HepG2 (cell line): Measurements from ENCODE around the gene GHRHR. TPM values are rescaled to one million over a fixed set of nuclear protein-coding genes. Genes with fewer than 3 reads are reported as not detected.

Source experiments
- ATAC-seq: fragments of 200-7000 bp; cut with Tn5 transposase; 3 replicates; pipeline ENCODE4 v1.9.1; 2020; ENCODE audit warnings: mild to moderate bottlenecking, moderate library complexity
- BruUV-seq: library from RNA; stranded (reverse); fragments of 400-500 nt; replicated peaks from 2 replicates; lab custom pipeline; 2021; lab: Mats Ljungman, UMichigan
- CTCF ChIA-PET: fragments of 300-600 bp; formaldehyde crosslinking; extraction: SDS; loops from one replicate; lab custom pipeline; 2021; ENCODE audit warnings: low total read pairs, inconsistent platforms, low intra/inter-chr PET ratio; lab: Yijun Ruan, JAX
- POLR2A ChIA-PET: fragments of 350-600 bp; sonication (Branson Sonifier 250); formaldehyde crosslinking; loops from one replicate; lab custom pipeline; 2020; ENCODE audit warnings: antibody characterized with exemption, inconsistent platforms; lab: Yijun Ruan, JAX
- DNase-seq: peaks from one replicate; pipeline ENCODE4 v3.0.0-alpha.2; 2015; ENCODE audit warnings: low spot score
- FAIRE-seq: peaks from 3 replicates; lab custom pipeline; 2011; peaks lifted over from hg19 to GRCh38; lab: Jason Lieb, UNC
- H2AFZ ChIP-seq: one replicate; pipeline ENCODE4 v1.6.1; 2011; ENCODE audit warnings: low read length, inconsistent platforms
- H3K27ac ChIP-seq: fragments of 300-600 bp; 3 replicates; pipeline ENCODE4 v1.8.0; 2011; ENCODE audit warnings: mixed run types, mild to moderate bottlenecking, mixed read lengths, low read length, inconsistent platforms; ENCODE audit not compliant: insufficient read depth; ENCODE audit errors: extremely low read length
- H3K27me3 ChIP-seq, 2 experiments: fragments of 200-600 bp in 1 of 2; 2 replicates in 1 of 2; 3 replicates in 1 of 2; pipeline versions ENCODE4 v1.6.0 to v1.8.0; 2011; ENCODE audit warnings: low read length in 2 of 2, mild to moderate bottlenecking in 2 of 2, moderate library complexity in 2 of 2, inconsistent platforms in 1 of 2; ENCODE audit not compliant: insufficient read depth in 2 of 2, control insufficient read depth in 1 of 2
- H3K36me3 ChIP-seq, 2 experiments: fragments of 200-600 bp in 1 of 2; replicated peaks in 1 of 2; 2 replicates in 1 of 2; 3 replicates in 1 of 2; pipeline versions ENCODE4 v1.5.1 to v1.8.0; 2011; ENCODE audit warnings: low read length in 2 of 2, inconsistent platforms in 1 of 2; ENCODE audit not compliant: insufficient read depth in 2 of 2, control insufficient read depth in 1 of 2
- H3K4me1 ChIP-seq: 2 replicates; pipeline ENCODE4 v1.5.1; 2012; ENCODE audit warnings: low read length, inconsistent platforms; ENCODE audit not compliant: insufficient read depth
- H3K4me2 ChIP-seq: 2 replicates; pipeline ENCODE4 v1.6.0; 2011; ENCODE audit warnings: low read depth, low read length, inconsistent platforms
- H3K4me3 ChIP-seq, 3 experiments: fragments of 200-600 bp in 1 of 3; sonication (generic), shearing (Covaris generic) in 1 of 3; replicated peaks in 1 of 3; 2 replicates each; pipeline ENCODE4 v1.5.1; 2011 to 2016; ENCODE audit warnings: low read length in 3 of 3, inconsistent platforms in 2 of 3, low read depth in 2 of 3, mild to moderate bottlenecking in 2 of 3, control low read depth in 1 of 3, mixed read lengths in 1 of 3; ENCODE audit not compliant: insufficient read depth in 1 of 3
- H3K79me2 ChIP-seq: one replicate; pipeline ENCODE4 v1.6.1; 2011; ENCODE audit warnings: low read length, inconsistent platforms; ENCODE audit not compliant: insufficient read depth
- H3K9ac ChIP-seq: 2 replicates; pipeline ENCODE4 v1.6.0; 2011; ENCODE audit warnings: mild to moderate bottlenecking, low read depth, low read length, inconsistent platforms; ENCODE audit not compliant: insufficient read depth
- H3K9me3 ChIP-seq: 2 replicates; pipeline ENCODE4 v1.5.1; 2012; ENCODE audit warnings: mild to moderate bottlenecking, low read length
- H4K20me1 ChIP-seq: 2 replicates; pipeline ENCODE4 v1.6.0; 2011; ENCODE audit warnings: inconsistent platforms, mild to moderate bottlenecking, low read length, moderate library complexity; ENCODE audit not compliant: insufficient read depth
- DZIP1 ChIP-seq: sonication (generic); formaldehyde crosslinking; IDR thresholded peaks from 2 replicates; pipeline ENCODE4 v1.5.0; 2020; ENCODE audit warnings: mild to moderate bottlenecking, missing genetic modification reagents
- NFE2 ChIP-seq: sonication (generic); formaldehyde crosslinking; IDR thresholded peaks from 2 replicates; pipeline ENCODE4 v1.4.0; 2020; ENCODE audit warnings: missing genetic modification reagents
- TOPORS ChIP-seq: sonication (generic); formaldehyde crosslinking; IDR thresholded peaks from 2 replicates; pipeline ENCODE4 v1.8.0; 2023; ENCODE audit warnings: mild to moderate bottlenecking, missing genetic modification reagents
- ZBTB10 ChIP-seq: sonication (generic); formaldehyde crosslinking; IDR thresholded peaks from 2 replicates; pipeline ENCODE4 v1.4.0; 2020; ENCODE audit warnings: missing genetic modification reagents, borderline replicate concordance
- ZNF30 ChIP-seq: sonication (generic); formaldehyde crosslinking; IDR thresholded peaks from 2 replicates; pipeline ENCODE4 v1.5.0; 2020; ENCODE audit warnings: mild to moderate bottlenecking, missing genetic modification reagents
- ZNF672 ChIP-seq: sonication (generic); formaldehyde crosslinking; IDR thresholded peaks from 2 replicates; pipeline ENCODE4 v1.8.1; 2022; ENCODE audit warnings: missing genetic modification reagents
- ZSCAN5A ChIP-seq: sonication (generic); formaldehyde crosslinking; IDR thresholded peaks from 2 replicates; pipeline ENCODE4 v1.8.0; 2022; ENCODE audit warnings: mild to moderate bottlenecking, missing genetic modification reagents, borderline replicate concordance
- WGBS: methylation state at CpG from one replicate; pipeline ENCODE4 v1.1.6; 2017; ENCODE audit warnings: low lambda C conversion rate; 5-methylcytosine and 5-hydroxymethylcytosine counted together
- in situ Hi-C: cut with HindIII; loops from 2 replicates; pipeline ENCODE4 v1.10.0; 2017; ENCODE audit warnings: low pct_unique_long_range_greater_than_20kb; ENCODE audit not compliant: extremely low pct_ligation_motif_present
- intact Hi-C: fragments of 100-400 bp; cut with micrococcal nuclease; formaldehyde crosslinking; loops from one replicate; pipeline ENCODE4 v1.10.0; 2022; ENCODE audit not compliant: unreplicated experiment
- polyA plus RNA-seq, 8 experiments: library from polyadenylated mRNA; depleted of rRNA in 3 of 8; stranded (reverse) in 7 of 8; unstranded in 1 of 8; fragments of >200 nt; fragmentation: Illumina TruSeq in 4 of 8; extraction: Trizol in 4 of 8; gene quantifications; 2 replicates each; pipeline versions ENCODE4 v1.2.1 to v1.2.3, GENCODE V29; 2011 to 2016; ENCODE audit warnings: low read depth in 4 of 8, missing spikeins in 1 of 8, mixed read lengths in 1 of 8; ENCODE audit not compliant: insufficient read depth in 1 of 8
- total RNA-seq, 5 experiments: library from RNA; depleted of rRNA; stranded (reverse); fragments of >200 nt; fragmentation: Illumina TruSeq; extraction: Trizol; gene quantifications; 2 replicates each; pipeline ENCODE4 v1.2.3, GENCODE V29; 2016; ENCODE audit warnings: low read depth in 1 of 5

The GHRHR gene
- total and polyA plus RNA-seq, 2 of the 13 experiments (the other 11 are each of a cell fraction or from before 2014, with no cell fraction given) = not detected

DNA sequence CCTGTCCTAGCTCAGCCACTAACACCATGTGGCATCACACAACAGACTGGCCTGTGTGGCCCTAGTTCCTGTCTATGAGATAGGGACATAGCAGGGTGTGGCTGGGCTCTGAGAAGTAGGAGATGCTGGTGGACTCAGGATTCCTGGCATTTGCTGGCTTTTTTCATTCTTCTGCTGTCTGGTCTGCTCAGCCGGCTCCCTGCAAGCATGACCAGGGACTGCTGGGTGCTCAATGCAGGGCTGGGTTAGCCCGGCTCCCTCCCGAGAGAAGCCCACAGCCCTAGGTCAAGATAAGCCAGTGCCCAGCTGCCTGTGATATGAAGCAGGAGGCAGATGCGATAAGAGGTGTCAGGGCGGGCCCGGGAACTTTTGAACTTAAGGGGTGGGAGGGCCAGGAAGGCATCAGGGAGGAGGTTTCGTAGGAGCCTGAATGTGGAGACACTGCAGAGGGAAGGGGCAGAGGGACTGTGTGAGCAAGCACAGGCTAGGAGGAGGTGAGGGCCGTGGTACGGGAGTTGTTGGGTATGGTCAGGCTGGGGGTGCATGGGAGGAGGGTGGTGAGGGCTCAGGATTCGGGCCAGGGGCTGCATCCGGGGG lies 48.6 kb upstream of the GHRHR start (continued):
- TF ChIP-seq ZBTB10 (CRISPR knock-in tag) = no peak
- TF ChIP-seq DZIP1 = no peak
- TF ChIP-seq ZNF30 = no peak

- H3K36me3 ChIP-seq = no peaks in the 10 kb centered on the region
- no peak for FAIRE-seq
- no peak overlapping the region for H3K4me3 ChIP-seq
- no peaks in the 10 kb centered on the region for H3K79me2 ChIP-seq
- no peak for DNase-seq
- no peak overlapping the region for H3K27ac ChIP-seq
- in situ Hi-C loops (no loop called here), intact Hi-C loops (no loop called here)
- TF ChIP-seq ZSCAN5A (CRISPR knock-in tag) (no peak), NFE2 (CRISPR knock-in tag) (no peak), TOPORS (CRISPR knock-in tag) (no peak), ZNF672 (CRISPR knock-in tag) (no peak)
- 6% methylated on average over 2 of the region's 6 CpGs for WGBS
- H3K27me3 ChIP-seq = peaks cover 4 to 10% of the 10 kb centered on the region in 2 experiments; a peak in 2 of 5 replicates
- POLR2A ChIA-PET = no interaction called here
- H3K4me2 ChIP-seq = no peak overlapping the region
- H3K9ac ChIP-seq = no peak overlapping the region
- no peak for ATAC-seq
- H3K9me3 ChIP-seq = no peaks in the 10 kb centered on the region
- no peak overlapping the region for H2AFZ ChIP-seq
- CTCF ChIA-PET = no interaction called here
- no peaks in the 10 kb centered on the region for H4K20me1 ChIP-seq
- BruUV-seq = no TSS peak
- no peaks in the 10 kb centered on the region for H3K4me1 ChIP-seq
Observed at GRCh38 chr7:30915751-30916150, 48.0 kb upstream of the GHRHR start.
